CD14-positive monocyte (primary cell): ENCODE results near the gene RBM19. TPM values are rescaled to one million over a fixed set of nuclear protein-coding genes. Genes with fewer than 3 reads are reported as not detected.

ENCODE experiments used
- DNase-seq, 3 donors: peaks; one replicate each; pipeline ENCODE4 v3.0.0-alpha.2; 2011 to 2022
- H2AFZ ChIP-seq: 2 replicates; pipeline ENCODE4 v1.6.0; 2012; ENCODE audit warnings: mild to moderate bottlenecking, low read depth, low read length, inconsistent platforms; ENCODE audit not compliant: insufficient read depth, poor library complexity, severe bottlenecking
- H3K27ac ChIP-seq, 2 donors: 1 replicate in 1 of 2; 2 replicates in 1 of 2; pipeline ENCODE4 v1.5.1; 2012 to 2013; ENCODE audit warnings: low read length in 2 of 2, control low read depth in 1 of 2, inconsistent platforms in 1 of 2, low read depth in 1 of 2, mild to moderate bottlenecking in 1 of 2
- H3K27me3 ChIP-seq, 2 donors: one replicate each; pipeline versions ENCODE4 v1.6.0 to v1.6.1; 2011 to 2013; ENCODE audit warnings: low read length in 2 of 2; ENCODE audit not compliant: control insufficient read depth in 2 of 2, insufficient read depth in 2 of 2
- H3K36me3 ChIP-seq, 2 donors: replicated peaks in 1 of 2; 1 replicate in 1 of 2; 2 replicates in 1 of 2; pipeline versions ENCODE4 v1.5.1 to v1.6.1; 2012 to 2013; ENCODE audit warnings: low read length in 2 of 2, control low read depth in 1 of 2, inconsistent platforms in 1 of 2, mild to moderate bottlenecking in 1 of 2; ENCODE audit not compliant: insufficient read depth in 2 of 2, control insufficient read depth in 1 of 2
- H3K4me1 ChIP-seq, 2 donors: 1 replicate in 1 of 2; 2 replicates in 1 of 2; pipeline versions ENCODE4 v1.5.1 to v1.6.1; 2012 to 2013; ENCODE audit warnings: low read length in 2 of 2, control low read depth in 1 of 2, inconsistent platforms in 1 of 2, mild to moderate bottlenecking in 1 of 2, moderate library complexity in 1 of 2; ENCODE audit not compliant: insufficient read depth in 2 of 2, control insufficient read depth in 1 of 2
- H3K4me2 ChIP-seq: replicated peaks from 2 replicates; pipeline ENCODE3; 2012; ENCODE audit warnings: low read length, moderate library complexity, mild to moderate bottlenecking; ENCODE audit not compliant: poor library complexity, severe bottlenecking; ENCODE audit errors: extremely low read depth
- H3K4me3 ChIP-seq, 3 experiments: fragments of 200-600 bp in 1 of 3; sonication (generic) in 1 of 3; replicated peaks in 1 of 3; 1 replicate in 2 of 3; 2 replicates in 1 of 3; pipeline ENCODE4 v1.5.1; 2011 to 2013; ENCODE audit warnings: low read length in 3 of 3, mild to moderate bottlenecking in 3 of 3, control low read depth in 2 of 3, low read depth in 2 of 3, inconsistent platforms in 1 of 3, moderate library complexity in 1 of 3
- H3K79me2 ChIP-seq: 2 replicates; pipeline ENCODE4 v1.6.0; 2012; ENCODE audit warnings: mild to moderate bottlenecking, control low read depth, inconsistent platforms, low read length, moderate library complexity; ENCODE audit not compliant: insufficient read depth
- H3K9ac ChIP-seq: 2 replicates; pipeline ENCODE4 v1.6.0; 2017; ENCODE audit warnings: low read length, mild to moderate bottlenecking; ENCODE audit not compliant: insufficient read depth, poor library complexity, severe bottlenecking
- H3K9me3 ChIP-seq, 2 donors: replicated peaks in 1 of 2; 1 replicate in 1 of 2; 2 replicates in 1 of 2; pipeline versions ENCODE4 v1.5.1 to v1.6.1; 2012 to 2013; ENCODE audit warnings: low read length in 2 of 2, control low read depth in 1 of 2; ENCODE audit not compliant: control insufficient read depth in 1 of 2, insufficient read depth in 1 of 2
- H4K20me1 ChIP-seq: 2 replicates; pipeline ENCODE4 v1.6.0; 2012; ENCODE audit warnings: mild to moderate bottlenecking, low read length, control low read depth, moderate library complexity; ENCODE audit not compliant: insufficient read depth
- H3K27ac Mint-ChIP-seq, 7 donors: one replicate each; pipeline ENCODE4 v1.8.0; 2020; ENCODE audit warnings: mild to moderate bottlenecking in 7 of 7, mixed read lengths in 7 of 7, moderate library complexity in 6 of 7, inconsistent platforms in 2 of 7
- H3K27me3 Mint-ChIP-seq, 3 donors: one replicate each; pipeline ENCODE4 v1.8.0; 2021 to 2022; ENCODE audit warnings: low read depth in 3 of 3, mild to moderate bottlenecking in 3 of 3, mixed read lengths in 3 of 3, moderate library complexity in 3 of 3, inconsistent platforms in 1 of 3
- H3K36me3 Mint-ChIP-seq, 2 donors: one replicate each; pipeline ENCODE4 v1.8.0; 2020; ENCODE audit warnings: mixed read lengths in 2 of 2, inconsistent platforms in 1 of 2, mild to moderate bottlenecking in 1 of 2
- H3K4me1 Mint-ChIP-seq: one replicate; pipeline ENCODE4 v1.8.0; 2020; ENCODE audit warnings: mild to moderate bottlenecking, mixed read lengths
- H3K4me3 Mint-ChIP-seq, 2 donors: one replicate each; pipeline ENCODE4 v1.8.0; 2020; ENCODE audit warnings: mild to moderate bottlenecking in 2 of 2, mixed read lengths in 2 of 2, moderate library complexity in 1 of 2
- H3K9me3 Mint-ChIP-seq, 7 donors: one replicate each; pipeline ENCODE4 v1.8.0; 2020 to 2022; ENCODE audit warnings: mixed read lengths in 7 of 7, mild to moderate bottlenecking in 6 of 7, moderate library complexity in 6 of 7, inconsistent platforms in 2 of 7
- CTCF ChIP-seq: fragments of 200-600 bp; IDR thresholded peaks from one replicate; pipeline ENCODE4 v1.8.0; 2022; ENCODE audit warnings: antibody characterized with exemption, mild to moderate bottlenecking
- WGBS: methylation state at CpG from one replicate; pipeline ENCODE4 v1.1.5; 2013; ENCODE audit warnings: missing lambda C conversion rate; ENCODE audit not compliant: insufficient coverage; 5-methylcytosine and 5-hydroxymethylcytosine counted together
- intact Hi-C, 2 donors: fragments of 100-400 bp; cut with micrococcal nuclease; formaldehyde crosslinking; loops; one replicate each; pipeline versions ENCODE4 v1.15.0 to v1.15.1; 2023
- polyA plus RNA-seq, 3 donors: library from polyadenylated mRNA; depleted of rRNA in 1 of 3; unstranded in 2 of 3; stranded (reverse) in 1 of 3; fragments of 300-500 nt in 2 of 3; fragments of >200 nt in 1 of 3; fragmentation: Illumina TruSeq in 2 of 3; gene quantifications; 1 replicate in 2 of 3; 2 replicates in 1 of 3; pipeline ENCODE4 v1.2.3, GENCODE V29; 2012 to 2021

The RBM19 gene
- polyA plus RNA-seq, 3 donors = 2.1 to 30.4 (median 2.2) TPM

GRCh38 chr12:113897406-113897805 lies 68.7 kb downstream of the RBM19 start:
- Mint-ChIP-seq H3K27me3 (peaks cover 0 to 2% (median 0%) of the 10 kb centered on the region in 3 donors), H3K4me3 (no peak overlapping the region), H3K27ac (peak overlapping the region in 1 of 7 donors; percentile 30), H3K36me3 (peaks cover 21% of the 10 kb centered on the region in 2 donors), H3K9me3 (no peaks in the 10 kb centered on the region), H3K4me1 (no peaks in the 10 kb centered on the region)
- Histone ChIP-seq H3K4me2 (no peak overlapping the region), H3K9me3 (no peaks in the 10 kb centered on the region), H3K4me1 (no peaks in the 10 kb centered on the region), H3K4me3 (no peak overlapping the region), H3K9ac (no peak overlapping the region), H4K20me1 (no peaks in the 10 kb centered on the region), H3K36me3 (peaks cover 0 to 48% of the 10 kb centered on the region in 2 donors), H2AFZ (no peak overlapping the region), H3K79me2 (no peaks in the 10 kb centered on the region), H3K27ac (no peak overlapping the region), H3K27me3 (no peaks in the 10 kb centered on the region)
- no peak for DNase-seq
- 100% methylated on average over 6 of the region's 7 CpGs for WGBS
- no peak for TF ChIP-seq CTCF
- intact Hi-C loops = no loop called here

- H3K9me3 ChIP-seq = no peaks in the 10 kb centered on the region
- no CpG with 5 or more reads among the region's 4 CpGs for WGBS
- TF ChIP-seq CTCF = no peak
- Mint-ChIP-seq H3K4me1 (no peaks in the 10 kb centered on the region), H3K4me3 (no peak overlapping the region), H3K27ac (no peak overlapping the region), H3K9me3 (no peaks in the 10 kb centered on the region), H3K36me3 (peaks cover 22 to 26% of the 10 kb centered on the region in 2 donors), H3K27me3 (peaks cover 0 to 2% (median 0%) of the 10 kb centered on the region in 3 donors)
- no peak overlapping the region for H3K9ac ChIP-seq
- H3K4me2 ChIP-seq = no peak overlapping the region
- no peak overlapping the region for H2AFZ ChIP-seq
- no peak for DNase-seq
- no peaks in the 10 kb centered on the region for H3K4me1 ChIP-seq
- no peak overlapping the region for H3K27ac ChIP-seq
- no peaks in the 10 kb centered on the region for H3K79me2 ChIP-seq
- intact Hi-C loops = no loop called here
- H3K4me3 ChIP-seq = no peak overlapping the region
- no peaks in the 10 kb centered on the region for H3K27me3 ChIP-seq
- no peaks in the 10 kb centered on the region for H4K20me1 ChIP-seq
- peaks cover 0 to 46% of the 10 kb centered on the region in 2 donors for H3K36me3 ChIP-seq
These were observed 69.3 kb downstream of the RBM19 start for GRCh38 chr12:113896841-113897240.
